Right hindlimb (tissue), 1 donor: ENCODE data around the gene PARD3B.
A peak's percentile ranks its signal among the peaks of the same experiment; 100 is the strongest.

Source experiments
- DNase-seq: peaks from one replicate; pipeline ENCODE4 v3.0.0-alpha.2; 2018

PARD3B gene

GRCh38 chr2:205078762-205079161 lies 533.5 kb downstream of the PARD3B start:
- no peak for DNase-seq

GRCh38 chr2:205079173-205079572 lies 533.9 kb downstream of the PARD3B start:
- DNase-seq, result no peak

GRCh38 chr2:205086662-205087061 lies 541.4 kb downstream of the PARD3B start:
- no peak for DNase-seq

- no peak for DNase-seq
Observed at GRCh38 chr2:205087862-205088261, 542.6 kb downstream of the PARD3B start.

- no peak for DNase-seq
Observed at GRCh38 chr2:205089958-205090357, 544.7 kb downstream of the PARD3B start.

- no peak for DNase-seq
Observed at GRCh38 chr2:205091411-205091810, 546.1 kb downstream of the PARD3B start.

GRCh38 chr2:205094031-205094430 lies 548.8 kb downstream of the PARD3B start:
- no peak for DNase-seq

GRCh38 chr2:205103699-205104098 lies 558.4 kb downstream of the PARD3B start:
- no peak for DNase-seq

- DNase-seq, result no peak
Observed at GRCh38 chr2:205107810-205108209, 562.5 kb downstream of the PARD3B start.

GRCh38 chr2:205115511-205115910 lies 570.2 kb downstream of the PARD3B start:
- no peak for DNase-seq

- DNase-seq, result no peak
Observed at GRCh38 chr2:205117125-205117524, 571.9 kb downstream of the PARD3B start.

- no peak for DNase-seq
Observed at GRCh38 chr2:205119136-205119535, 573.9 kb downstream of the PARD3B start.

GRCh38 chr2:205128726-205129125 lies 583.5 kb downstream of the PARD3B start:
- DNase-seq, result no peak

- no peak for DNase-seq
Observed at GRCh38 chr2:205129531-205129930, 584.3 kb downstream of the PARD3B start.

GRCh38 chr2:205130111-205130829 lies 585.0 kb downstream of the PARD3B start:
- no peak for DNase-seq

GRCh38 chr2:205133544-205133943 lies 588.3 kb downstream of the PARD3B start:
- no peak for DNase-seq

- DNase-seq, result no peak
Observed at GRCh38 chr2:205138735-205139134, 593.5 kb downstream of the PARD3B start.

GRCh38 chr2:205139822-205140463 lies 594.7 kb downstream of the PARD3B start:
- DNase-seq, result peak; percentile 35

- no peak for DNase-seq
Observed at GRCh38 chr2:205141381-205141780, 596.1 kb downstream of the PARD3B start.

- no peak for DNase-seq
Observed at GRCh38 chr2:205145888-205146287, 600.6 kb downstream of the PARD3B start.

GRCh38 chr2:205148755-205149154 lies 603.5 kb downstream of the PARD3B start:
- DNase-seq, result peak; percentile 25

- no peak for DNase-seq
Observed at GRCh38 chr2:205156457-205156856, 611.2 kb downstream of the PARD3B start.

- DNase-seq, result no peak
Observed at GRCh38 chr2:205158404-205158803, 613.1 kb downstream of the PARD3B start.

GRCh38 chr2:205161156-205161839 lies 616.0 kb downstream of the PARD3B start:
- no peak for DNase-seq
